Activated CD4-positive, alpha-beta T cell treated with anti-CD3 and anti-CD28 coated beads, Interleukin-2, amount 50 U/mL, for 4 hours (primary cell): ENCODE data around the gene TTYH2.
"Not testable (repeated sequence)": the region's sequence is repeated elsewhere in the genome, so short reads cannot be mapped to it uniquely, and the experiment has no call there.

Experiments used
- DNase-seq, 2 experiments: peaks; one replicate each; pipeline ENCODE4 v3.0.0-alpha.2; 2020

TTYH2 gene

GRCh38 chr17:74212913-74213791 is at the start of gene TTYH2:
TTYH2 (plus strand) TSS chr17:74213571; CDS start chr17:74213588, 17 bp downstream.
- peak; percentile 51 to 55 for DNase-seq

- no peak for DNase-seq
These were observed 49.5 kb upstream of the TTYH2 start for GRCh38 chr17:74163836-74164235.

- DNase-seq: no peak
These were observed 48.8 kb upstream of the TTYH2 start for GRCh38 chr17:74164446-74165045.

- DNase-seq: no peak
These were observed 47.5 kb upstream of the TTYH2 start for GRCh38 chr17:74165797-74166365.

- DNase-seq: no peak
These were observed 42.4 kb upstream of the TTYH2 start for GRCh38 chr17:74170924-74171323.

GRCh38 chr17:74172700-74173099 is 40.7 kb upstream of the TTYH2 start:
- no peak for DNase-seq

- DNase-seq: peak; percentile 9 to 21
These were observed 36.8 kb upstream of the TTYH2 start for GRCh38 chr17:74176546-74177001.

- DNase-seq: no peak
These were observed 36.3 kb upstream of the TTYH2 start for GRCh38 chr17:74177018-74177450.

GRCh38 chr17:74179576-74179975 is 33.8 kb upstream of the TTYH2 start:
- DNase-seq: no peak

- DNase-seq: no peak
These were observed 33.0 kb upstream of the TTYH2 start for GRCh38 chr17:74180336-74180735.

- DNase-seq: no peak
These were observed 32.0 kb upstream of the TTYH2 start for GRCh38 chr17:74181341-74181740.

- no peak for DNase-seq
These were observed 31.2 kb upstream of the TTYH2 start for GRCh38 chr17:74182041-74182723.

- no peak for DNase-seq
These were observed 30.0 kb upstream of the TTYH2 start for GRCh38 chr17:74183411-74183810.

GRCh38 chr17:74185571-74186185 is 27.7 kb upstream of the TTYH2 start:
- no peak for DNase-seq

- no peak for DNase-seq
These were observed 26.9 kb upstream of the TTYH2 start for GRCh38 chr17:74186498-74186897.

- DNase-seq: no peak
These were observed 25.6 kb upstream of the TTYH2 start for GRCh38 chr17:74187761-74188160.

- DNase-seq: not testable (repeated sequence)
These were observed 24.7 kb upstream of the TTYH2 start for GRCh38 chr17:74188687-74189086.

GRCh38 chr17:74190154-74190553 is 23.2 kb upstream of the TTYH2 start:
- DNase-seq: no peak

- DNase-seq: no peak
These were observed 22.5 kb upstream of the TTYH2 start for GRCh38 chr17:74190807-74191406.

GRCh38 chr17:74192950-74193781 is 20.2 kb upstream of the TTYH2 start:
- no peak for DNase-seq

GRCh38 chr17:74194682-74195081 is 18.7 kb upstream of the TTYH2 start:
- no peak for DNase-seq
